IPS-18a (cell line): Measurements from ENCODE around the gene PPM1M.

Source experiments
- H3K27ac ChIP-seq: one replicate; pipeline ENCODE4 v1.5.1; 2013; ENCODE audit warnings: low read length
- H3K27me3 ChIP-seq: one replicate; pipeline ENCODE4 v1.6.1; 2013; ENCODE audit warnings: mild to moderate bottlenecking, low read length; ENCODE audit not compliant: control insufficient read depth, insufficient read depth
- H3K36me3 ChIP-seq: one replicate; pipeline ENCODE4 v1.6.1; 2013; ENCODE audit warnings: low read depth, low read length; ENCODE audit not compliant: control insufficient read depth
- H3K4me1 ChIP-seq: one replicate; pipeline ENCODE4 v1.6.1; 2013; ENCODE audit warnings: low read depth, low read length; ENCODE audit not compliant: control insufficient read depth
- H3K4me3 ChIP-seq: one replicate; pipeline ENCODE4 v1.5.1; 2013; ENCODE audit warnings: low read length
- H3K9ac ChIP-seq: one replicate; pipeline ENCODE4 v1.6.1; 2013; ENCODE audit warnings: mild to moderate bottlenecking, low read length, moderate library complexity
- H3K9me3 ChIP-seq: one replicate; pipeline ENCODE4 v1.6.1; 2013; ENCODE audit warnings: low read depth, low read length; ENCODE audit not compliant: control insufficient read depth

The PPM1M gene

DNA sequence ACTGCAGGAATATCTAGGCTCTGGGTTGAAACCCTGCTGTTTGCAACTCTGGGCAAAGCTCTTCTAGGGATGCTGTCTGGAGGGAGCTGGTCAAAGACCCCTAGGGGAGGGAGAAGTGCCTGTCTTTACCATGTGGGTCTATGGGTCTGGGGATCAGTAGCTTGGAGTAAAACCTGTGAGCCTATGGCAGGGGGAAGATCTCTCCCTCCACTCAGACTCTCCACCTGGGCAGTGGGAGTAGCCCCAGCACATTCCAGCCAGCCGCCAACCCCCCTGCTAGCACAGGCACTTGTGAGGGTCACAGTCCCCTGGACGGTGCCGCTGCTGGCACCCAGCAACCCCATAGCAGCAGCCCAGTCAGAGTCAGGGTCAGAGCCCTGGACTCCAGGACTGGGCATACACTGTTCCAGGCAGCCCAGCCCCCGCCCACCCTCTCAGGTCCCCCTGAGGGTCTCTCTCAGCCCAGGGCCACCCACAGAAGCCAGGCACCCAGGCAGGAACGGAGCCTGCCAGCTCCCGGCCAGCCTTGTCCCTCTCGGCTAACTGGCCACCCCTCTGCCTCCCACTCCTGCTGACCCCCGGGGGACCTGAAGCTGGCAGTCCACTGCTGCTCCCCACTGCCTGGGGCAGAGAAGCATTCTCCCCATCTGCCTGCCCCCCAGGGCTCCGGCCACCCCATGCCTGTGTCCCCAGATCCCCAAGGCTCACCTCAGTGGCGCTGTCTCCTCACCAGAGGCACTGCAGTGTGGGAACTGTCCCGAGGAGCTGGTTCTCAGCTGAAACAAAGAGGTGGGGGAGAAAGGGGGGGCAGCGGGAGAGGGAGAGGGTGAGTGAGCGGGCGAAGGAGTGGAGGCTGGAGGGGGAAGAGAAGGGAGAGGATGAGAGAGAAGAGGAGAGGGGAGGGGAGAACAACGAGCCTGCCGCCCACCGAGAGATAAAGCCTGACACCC is 52.9 kb downstream of the PPM1M start:
- no peak overlapping the region for H3K27ac ChIP-seq

DNA sequence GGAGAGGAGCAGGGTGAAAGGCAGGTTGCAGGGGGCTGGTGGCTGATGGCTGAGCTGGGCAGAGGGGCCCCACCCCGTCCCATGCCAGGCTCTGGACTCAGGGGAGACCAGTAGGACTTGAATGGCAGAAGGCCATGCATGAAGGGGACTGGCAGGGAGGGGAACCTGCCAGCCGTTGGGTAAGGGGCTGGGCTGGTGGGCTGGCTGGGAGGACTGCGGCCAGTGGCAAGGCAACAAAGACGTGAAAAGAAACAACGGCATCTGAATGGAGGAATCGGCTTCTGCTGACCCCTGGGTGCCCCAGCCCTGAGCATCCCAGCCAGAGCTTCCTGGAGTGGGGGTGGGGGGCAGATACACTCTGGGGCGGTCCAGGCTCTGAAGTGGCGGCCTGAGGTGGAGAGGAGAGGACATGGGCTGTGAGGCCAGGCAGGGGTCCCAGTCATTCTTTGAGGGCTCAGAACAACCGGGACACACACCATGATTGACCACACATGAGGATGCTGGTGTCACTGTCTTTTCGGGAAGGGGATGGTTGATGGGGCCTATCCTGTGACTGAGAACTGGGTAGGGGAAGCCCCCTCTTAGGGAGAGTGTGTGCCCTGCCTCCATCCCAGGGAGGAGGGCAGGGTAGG is 53.8 kb downstream of the PPM1M start:
- no peaks in the 10 kb centered on the region for H3K9me3 ChIP-seq
- peak overlapping the region; percentile 43 for H3K4me3 ChIP-seq
- H3K9ac ChIP-seq: peak overlapping the region; percentile 1
- no peaks in the 10 kb centered on the region for H3K36me3 ChIP-seq
- H3K27ac ChIP-seq: no peak overlapping the region
- H3K4me1 ChIP-seq: peaks cover 18% of the 10 kb centered on the region
- no peaks in the 10 kb centered on the region for H3K27me3 ChIP-seq

More for the DNA sequence above, 52.9 kb downstream of the PPM1M start:
- no peaks in the 10 kb centered on the region for H3K36me3 ChIP-seq
- H3K9me3 ChIP-seq: no peaks in the 10 kb centered on the region
- peaks cover 18% of the 10 kb centered on the region for H3K4me1 ChIP-seq
- H3K9ac ChIP-seq: peak overlapping the region; percentile 1
- H3K4me3 ChIP-seq: peak overlapping the region; percentile 43
- H3K27me3 ChIP-seq: no peaks in the 10 kb centered on the region
